ENCODE results near the gene LNX2.

DNA sequence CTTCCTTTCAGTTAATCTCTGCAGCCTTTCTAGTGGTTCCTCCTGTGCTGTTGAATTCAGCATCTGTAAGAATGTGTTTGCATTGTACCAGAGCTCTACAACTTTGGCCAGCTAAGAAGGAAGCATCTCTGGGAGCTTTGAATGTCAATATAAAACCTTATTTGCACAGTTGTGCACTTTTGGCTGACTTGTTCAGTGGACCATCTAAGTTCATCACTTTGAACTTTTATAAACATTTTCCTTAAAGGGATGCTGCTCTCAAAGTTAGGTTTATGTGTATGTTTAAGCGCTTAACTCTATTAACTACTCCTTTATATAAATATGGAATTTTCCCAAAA, 16.9 kb upstream of the LNX2 start:
- TF ChIP-seq, protein P1, sequence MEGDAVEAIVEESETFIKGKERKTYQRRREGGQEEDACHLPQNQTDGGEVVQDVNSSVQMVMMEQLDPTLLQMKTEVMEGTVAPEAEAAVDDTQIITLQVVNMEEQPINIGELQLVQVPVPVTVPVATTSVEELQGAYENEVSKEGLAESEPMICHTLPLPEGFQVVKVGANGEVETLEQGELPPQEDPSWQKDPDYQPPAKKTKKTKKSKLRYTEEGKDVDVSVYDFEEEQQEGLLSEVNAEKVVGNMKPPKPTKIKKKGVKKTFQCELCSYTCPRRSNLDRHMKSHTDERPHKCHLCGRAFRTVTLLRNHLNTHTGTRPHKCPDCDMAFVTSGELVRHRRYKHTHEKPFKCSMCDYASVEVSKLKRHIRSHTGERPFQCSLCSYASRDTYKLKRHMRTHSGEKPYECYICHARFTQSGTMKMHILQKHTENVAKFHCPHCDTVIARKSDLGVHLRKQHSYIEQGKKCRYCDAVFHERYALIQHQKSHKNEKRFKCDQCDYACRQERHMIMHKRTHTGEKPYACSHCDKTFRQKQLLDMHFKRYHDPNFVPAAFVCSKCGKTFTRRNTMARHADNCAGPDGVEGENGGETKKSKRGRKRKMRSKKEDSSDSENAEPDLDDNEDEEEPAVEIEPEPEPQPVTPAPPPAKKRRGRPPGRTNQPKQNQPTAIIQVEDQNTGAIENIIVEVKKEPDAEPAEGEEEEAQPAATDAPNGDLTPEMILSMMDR (IDR thresholded peaks at IDR 0.05), result no peak
- no peak for TF ChIP-seq EZH2 (IDR thresholded peaks at IDR 0.05)

All from neural progenitor cell (in vitro differentiated cells).